OCI-LY7 (cell line): Measurements from ENCODE around the gene SAA2.

Source experiments
- EZH2phosphoT487 ChIP-seq: fragments of 200-600 bp; sonication (generic); IDR thresholded peaks from 2 replicates; pipeline ENCODE4 v1.6.1; 2018; ENCODE audit warnings: low read depth, borderline replicate concordance, mild to moderate bottlenecking, mixed run types, antibody characterized with exemption, low read length, moderate library complexity, mixed read lengths
- TF ChIP-seq, protein P1 (sequence below): fragments of 200-600 bp; sonication (generic); conservative IDR thresholded peaks from 2 replicates; pipeline ENCODE4 v1.5.1; 2014; ENCODE audit warnings: mild to moderate bottlenecking, antibody characterized with exemption, low read length, moderate library complexity, mixed read lengths

DNA sequence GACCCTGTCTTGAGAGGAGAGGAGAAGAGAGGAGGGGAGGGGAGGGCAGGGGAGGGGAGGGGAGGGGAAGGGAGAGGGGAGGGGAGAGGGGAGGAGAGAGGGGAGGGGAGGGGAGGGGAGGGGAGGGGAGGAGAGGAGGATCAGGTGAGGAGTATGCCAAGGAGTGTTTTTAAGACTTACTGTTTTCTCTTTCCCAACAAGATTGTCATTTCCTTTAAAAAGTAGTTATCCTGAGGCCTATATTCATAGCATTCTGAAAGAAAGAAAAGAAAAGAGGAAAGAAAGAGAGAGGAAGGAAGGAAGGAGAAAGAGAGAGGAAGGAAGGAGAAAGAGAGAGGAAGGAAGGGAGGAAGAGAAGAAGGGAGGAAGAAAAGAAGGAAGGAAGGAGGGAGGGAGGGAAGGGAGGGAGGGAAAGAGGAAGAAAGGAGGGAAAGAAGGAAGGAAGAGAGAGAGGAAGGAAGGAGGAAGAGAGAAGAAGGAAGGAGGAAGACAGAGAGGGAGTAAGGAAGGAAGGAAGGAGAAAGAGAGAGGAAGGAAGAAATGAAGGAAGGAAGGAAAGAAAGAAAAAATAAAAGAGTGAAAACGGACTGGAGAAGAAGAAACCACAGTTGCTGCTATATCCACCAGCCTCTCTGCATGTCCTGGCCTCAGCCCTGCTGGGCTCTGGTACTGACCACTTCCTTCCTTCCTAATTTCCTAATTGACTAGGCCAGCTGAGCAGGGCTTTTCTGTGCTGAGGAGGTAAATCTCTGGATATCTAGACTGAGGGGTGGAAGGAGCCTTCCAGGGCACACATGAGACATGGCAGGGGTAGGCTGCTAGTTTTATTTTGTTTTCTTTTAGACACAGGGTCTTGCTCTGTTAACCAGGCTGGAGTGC, 16.4 kb upstream of the SAA2 start:
- TF ChIP-seq, protein P1, sequence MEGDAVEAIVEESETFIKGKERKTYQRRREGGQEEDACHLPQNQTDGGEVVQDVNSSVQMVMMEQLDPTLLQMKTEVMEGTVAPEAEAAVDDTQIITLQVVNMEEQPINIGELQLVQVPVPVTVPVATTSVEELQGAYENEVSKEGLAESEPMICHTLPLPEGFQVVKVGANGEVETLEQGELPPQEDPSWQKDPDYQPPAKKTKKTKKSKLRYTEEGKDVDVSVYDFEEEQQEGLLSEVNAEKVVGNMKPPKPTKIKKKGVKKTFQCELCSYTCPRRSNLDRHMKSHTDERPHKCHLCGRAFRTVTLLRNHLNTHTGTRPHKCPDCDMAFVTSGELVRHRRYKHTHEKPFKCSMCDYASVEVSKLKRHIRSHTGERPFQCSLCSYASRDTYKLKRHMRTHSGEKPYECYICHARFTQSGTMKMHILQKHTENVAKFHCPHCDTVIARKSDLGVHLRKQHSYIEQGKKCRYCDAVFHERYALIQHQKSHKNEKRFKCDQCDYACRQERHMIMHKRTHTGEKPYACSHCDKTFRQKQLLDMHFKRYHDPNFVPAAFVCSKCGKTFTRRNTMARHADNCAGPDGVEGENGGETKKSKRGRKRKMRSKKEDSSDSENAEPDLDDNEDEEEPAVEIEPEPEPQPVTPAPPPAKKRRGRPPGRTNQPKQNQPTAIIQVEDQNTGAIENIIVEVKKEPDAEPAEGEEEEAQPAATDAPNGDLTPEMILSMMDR, result no peak
- TF ChIP-seq EZH2phosphoT487, result no peak
